H1 (cell line): ENCODE data around the gene PLXDC2.

Experiments
- CBX5 ChIP-seq: fragments of 300-800, 300-1000 bp; sonication (generic); IDR thresholded peaks from 2 replicates; pipeline ENCODE4 v1.7.1; 2016; ENCODE audit warnings: antibody characterized with exemption, low read length, low read depth
- CTCF ChIP-seq, 3 experiments: IDR thresholded peaks; 1 replicate in 2 of 3; 2 replicates in 1 of 3; pipeline versions ENCODE4 v1.5.1 to v1.6.1; 2011; ENCODE audit warnings: low read length in 3 of 3, mild to moderate bottlenecking in 3 of 3, inconsistent platforms in 2 of 3, low read depth in 1 of 3, moderate library complexity in 1 of 3; ENCODE audit not compliant: insufficient read depth in 1 of 3; ENCODE audit errors: control extremely low read depth in 1 of 3
- EGR1 ChIP-seq: IDR thresholded peaks from 2 replicates; pipeline ENCODE4 v1.6.1; 2011; ENCODE audit warnings: low read depth, low read length, borderline replicate concordance
- EP300 ChIP-seq, 2 experiments: IDR thresholded peaks; 1 replicate in 1 of 2; 2 replicates in 1 of 2; pipeline ENCODE4 v1.6.1; 2011 to 2012; ENCODE audit warnings: low read depth in 2 of 2, low read length in 2 of 2, mild to moderate bottlenecking in 2 of 2, borderline replicate concordance in 1 of 2, inconsistent platforms in 1 of 2, moderate library complexity in 1 of 2
- GABPA ChIP-seq: IDR thresholded peaks from 2 replicates; pipeline ENCODE4 v1.6.1; 2011; ENCODE audit warnings: mild to moderate bottlenecking, low read length, moderate library complexity, borderline replicate concordance; ENCODE audit not compliant: insufficient read depth
- POLR2A ChIP-seq, 2 experiments: IDR thresholded peaks; 1 replicate in 1 of 2; 2 replicates in 1 of 2; pipeline ENCODE4 v1.6.1; 2011; ENCODE audit warnings: low read depth in 2 of 2, low read length in 2 of 2, mild to moderate bottlenecking in 2 of 2; ENCODE audit errors: control extremely low read depth in 1 of 2
- RAD21 ChIP-seq, 2 experiments: IDR thresholded peaks in 1 of 2; conservative IDR thresholded peaks in 1 of 2; 2 replicates each; pipeline ENCODE4 v1.6.1; 2011; ENCODE audit warnings: low read depth in 2 of 2, low read length in 2 of 2, improper control_type of control experiment in 1 of 2, inconsistent platforms in 1 of 2, mild to moderate bottlenecking in 1 of 2, moderate library complexity in 1 of 2
- RFX5 ChIP-seq: IDR thresholded peaks from 2 replicates; pipeline ENCODE4 v1.6.1; 2011; ENCODE audit warnings: low read depth, low read length, improper control_type of control experiment, borderline replicate concordance
- SUZ12 ChIP-seq: fragments of 200-600 bp; sonication (generic); IDR thresholded peaks from 2 replicates; pipeline ENCODE4 v1.6.1; 2012; ENCODE audit warnings: mild to moderate bottlenecking, inconsistent platforms, low read length, moderate library complexity, mixed read lengths
- TAF1 ChIP-seq: IDR thresholded peaks from 2 replicates; pipeline ENCODE4 v1.6.1; 2011; ENCODE audit warnings: mild to moderate bottlenecking, low read depth, low read length
- TEAD4 ChIP-seq: IDR thresholded peaks from 2 replicates; pipeline ENCODE4 v1.6.1; 2012; ENCODE audit warnings: low read depth, low read length, inconsistent platforms, mixed read lengths

- TF ChIP-seq CBX5 (no peak), SUZ12 (no peak), CTCF (IDR thresholded peaks at IDR 0.05; ENCODE audit: control extremely low read depth in 1 of 3, insufficient read depth in 1 of 3, low read depth in 1 of 3, low read length in 3 of 3) (no peak), RFX5 (no peak), EGR1 (no peak), RAD21 (IDR thresholded peaks at IDR 0.05 in 1 of 2, conservative IDR thresholded peaks at IDR 0.05 in 1 of 2; ENCODE audit: low read depth in 2 of 2, low read length in 2 of 2) (no peak), TAF1 (no peak), POLR2A (IDR thresholded peaks at IDR 0.05; ENCODE audit: control extremely low read depth in 1 of 2, low read depth in 2 of 2, low read length in 2 of 2) (no peak), TEAD4 (no peak), EP300 (IDR thresholded peaks at IDR 0.05; ENCODE audit: borderline replicate concordance in 1 of 2, low read depth in 2 of 2, low read length in 2 of 2) (no peak), GABPA (no peak)
Measured at GRCh38 chr10:19986591-19986990, 170.4 kb downstream of the PLXDC2 start.
